Cardiac atrium fibroblast (primary cell): ENCODE measurements around the gene SF3A2. TPM values are rescaled to one million over a fixed set of nuclear protein-coding genes. Genes with fewer than 3 reads are reported as not detected.

Experiments used
- total RNA-seq: library from RNA; depleted of rRNA; stranded (reverse); fragments of >200 nt; gene quantifications from 2 replicates; pipeline ENCODE4 v1.2.3, GENCODE V29; 2015

SF3A2 gene, protein sequence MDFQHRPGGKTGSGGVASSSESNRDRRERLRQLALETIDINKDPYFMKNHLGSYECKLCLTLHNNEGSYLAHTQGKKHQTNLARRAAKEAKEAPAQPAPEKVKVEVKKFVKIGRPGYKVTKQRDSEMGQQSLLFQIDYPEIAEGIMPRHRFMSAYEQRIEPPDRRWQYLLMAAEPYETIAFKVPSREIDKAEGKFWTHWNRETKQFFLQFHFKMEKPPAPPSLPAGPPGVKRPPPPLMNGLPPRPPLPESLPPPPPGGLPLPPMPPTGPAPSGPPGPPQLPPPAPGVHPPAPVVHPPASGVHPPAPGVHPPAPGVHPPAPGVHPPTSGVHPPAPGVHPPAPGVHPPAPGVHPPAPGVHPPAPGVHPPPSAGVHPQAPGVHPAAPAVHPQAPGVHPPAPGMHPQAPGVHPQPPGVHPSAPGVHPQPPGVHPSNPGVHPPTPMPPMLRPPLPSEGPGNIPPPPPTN
- 33.0 and 33.6 TPM in 2 replicates for total RNA-seq

DNA sequence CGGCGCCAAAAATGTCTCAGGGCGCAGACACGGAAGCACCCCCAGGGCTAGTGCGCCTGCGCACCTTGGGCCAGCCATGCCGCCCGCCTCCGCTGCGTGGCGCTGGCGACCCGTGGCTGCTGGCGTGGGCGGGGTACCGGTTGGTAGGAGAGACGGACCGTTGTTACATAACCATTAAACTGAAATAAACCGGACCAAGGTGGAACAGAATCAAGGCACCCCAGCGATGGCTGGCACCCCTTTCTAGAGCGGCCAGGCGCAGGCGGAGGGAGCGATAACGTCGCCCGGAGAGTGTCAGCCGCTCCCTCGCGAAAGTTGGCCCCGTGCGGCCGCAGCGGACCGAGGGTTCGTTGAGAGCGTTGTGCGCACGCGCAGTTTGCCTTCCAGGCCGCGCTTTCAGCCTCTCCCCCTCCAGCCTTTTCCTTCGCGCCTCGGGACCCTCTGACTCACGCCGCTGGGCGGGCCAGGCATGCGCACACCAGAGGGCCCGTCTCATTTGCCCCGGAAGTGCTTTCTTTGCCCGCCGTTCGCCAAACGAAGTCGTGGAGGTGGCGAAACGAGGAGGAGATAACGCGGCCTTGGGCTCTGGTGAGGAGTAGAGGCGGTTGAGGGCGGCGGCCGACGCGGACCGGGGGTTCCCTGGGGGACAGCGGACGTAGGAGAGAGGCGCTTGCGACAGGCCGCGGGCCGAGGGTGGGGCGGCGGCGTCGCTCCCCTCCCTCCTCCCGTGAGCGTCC, at the start of gene SF3A2, which contains the start of gene PLEKHJ1:
SF3A2 (plus strand) TSS at position 511 of the 737 bp plus-strand sequence. CDS start 6,595 bp downstream, outside the sequence.
PLEKHJ1 (minus strand) TSS at position 16 of the 737 bp plus-strand sequence. CDS start 81 bp downstream, outside the sequence.

DNA sequence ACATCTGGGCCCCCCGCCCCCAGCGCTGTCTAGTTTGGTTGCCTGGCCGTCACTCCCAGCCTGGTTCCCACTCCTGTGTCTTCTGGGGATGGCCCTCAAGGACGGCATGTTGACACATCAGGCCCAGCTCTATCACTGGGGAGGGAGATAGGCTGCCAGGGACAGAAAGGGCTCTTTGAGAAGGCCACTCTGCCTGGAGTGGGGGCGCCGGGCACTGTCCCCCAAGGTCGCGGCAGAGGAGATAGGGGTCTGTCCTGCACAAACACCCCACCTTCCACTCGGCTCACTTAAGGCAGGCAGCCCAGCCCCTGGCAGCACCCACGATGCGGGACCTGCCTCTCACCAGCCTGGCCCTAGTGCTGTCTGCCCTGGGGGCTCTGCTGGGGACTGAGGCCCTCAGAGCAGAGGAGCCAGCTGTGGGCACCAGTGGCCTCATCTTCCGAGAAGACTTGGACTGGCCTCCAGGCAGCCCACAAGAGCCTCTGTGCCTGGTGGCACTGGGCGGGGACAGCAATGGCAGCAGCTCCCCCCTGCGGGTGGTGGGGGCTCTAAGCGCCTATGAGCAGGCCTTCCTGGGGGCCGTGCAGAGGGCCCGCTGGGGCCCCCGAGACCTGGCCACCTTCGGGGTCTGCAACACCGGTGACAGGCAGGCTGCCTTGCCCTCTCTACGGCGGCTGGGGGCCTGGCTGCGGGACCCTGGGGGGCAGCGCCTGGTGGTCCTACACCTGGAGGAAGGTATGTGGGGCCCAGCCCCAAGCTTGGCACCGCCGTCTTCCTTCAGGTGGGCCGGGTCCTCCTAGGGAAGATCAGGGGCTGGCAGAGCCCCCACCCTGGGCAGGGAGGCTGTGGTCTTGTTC, 12.6 kb downstream of the SF3A2 start, which contains the start of gene AMH:
AMH (plus strand) TSS at position 314 of the 857 bp plus-strand sequence; CDS start at position 324, 10 bp downstream.

GRCh38 chr19:2255982-2256685, 19.5 kb downstream of the SF3A2 start, which contains the start of gene JSRP1:
TSS of gene JSRP1 (minus strand) at chr19:2256417. CDS start at chr19:2255314, 1,103 bp downstream.

GRCh38 chr19:2282062-2282861, 45.6 kb downstream of the SF3A2 start, which contains the start of gene PEAK3:
TSS of gene PEAK3 (minus strand) at chr19:2282175. CDS start at chr19:2280931, 1,244 bp downstream.

Other genes starting within 250 kb of the SF3A2 start
- gene BTBD2, start 221.1 kb upstream of the SF3A2 start, total RNA-seq: 76.9 and 79.4 TPM in 2 replicates
- 105 and 169 TPM in 2 replicates for gene MKNK2, start 185.6 kb upstream of the SF3A2 start, total RNA-seq
- 44.1 and 46.2 TPM in 2 replicates for gene MOB3A, start 140.5 kb upstream of the SF3A2 start, total RNA-seq
- gene IZUMO4, start 139.9 kb upstream of the SF3A2 start, total RNA-seq: 0.36 and 1.6 TPM in 2 replicates
- 110 and 111 TPM in 2 replicates for gene AP3D1, start 85.3 kb upstream of the SF3A2 start, total RNA-seq
- gene DOT1L, start 72.9 kb upstream of the SF3A2 start, total RNA-seq: 7.3 and 10.5 TPM in 2 replicates
- gene PLEKHJ1, start 495 bp upstream of the SF3A2 start, total RNA-seq: 48.3 and 67.2 TPM in 2 replicates
- gene AMH, start 12.5 kb downstream of the SF3A2 start, total RNA-seq: 0.32 TPM in 1 of 2 replicates, not detected in the other
- gene JSRP1, start 19.6 kb downstream of the SF3A2 start, total RNA-seq: not detected in 2 replicates
- gene PEAK3, start 45.4 kb downstream of the SF3A2 start, total RNA-seq: not detected in 2 replicates
- 0.49 TPM in 1 of 2 replicates, not detected in the other for gene LINGO3, start 71.3 kb downstream of the SF3A2 start, total RNA-seq
- gene LSM7, start 91.8 kb downstream of the SF3A2 start, total RNA-seq: 120 and 145 TPM in 2 replicates
- gene SPPL2B, start 91.9 kb downstream of the SF3A2 start, total RNA-seq: 53.8 and 62.2 TPM in 2 replicates
- gene TMPRSS9, start 123.4 kb downstream of the SF3A2 start, total RNA-seq: not detected in 2 replicates
- gene TIMM13, start 190.8 kb downstream of the SF3A2 start, total RNA-seq: 61.6 and 75.1 TPM in 2 replicates
- gene LMNB2, start 220.1 kb downstream of the SF3A2 start, total RNA-seq: 49.5 and 66.4 TPM in 2 replicates
- 119 and 194 TPM in 2 replicates for gene GADD45B, start 239.3 kb downstream of the SF3A2 start, total RNA-seq